ENCODE data around the gene HADHB. TPM values are rescaled to one million over a fixed set of nuclear protein-coding genes. Genes with fewer than 3 reads are reported as not detected.
"Not testable (repeated sequence)": the region's sequence is repeated elsewhere in the genome, so short reads cannot be mapped to it uniquely, and the experiment has no call there.

HADHB gene
- total RNA-seq, 2 experiments from 2014 or later: 70.2 to 73.2 TPM

DNA sequence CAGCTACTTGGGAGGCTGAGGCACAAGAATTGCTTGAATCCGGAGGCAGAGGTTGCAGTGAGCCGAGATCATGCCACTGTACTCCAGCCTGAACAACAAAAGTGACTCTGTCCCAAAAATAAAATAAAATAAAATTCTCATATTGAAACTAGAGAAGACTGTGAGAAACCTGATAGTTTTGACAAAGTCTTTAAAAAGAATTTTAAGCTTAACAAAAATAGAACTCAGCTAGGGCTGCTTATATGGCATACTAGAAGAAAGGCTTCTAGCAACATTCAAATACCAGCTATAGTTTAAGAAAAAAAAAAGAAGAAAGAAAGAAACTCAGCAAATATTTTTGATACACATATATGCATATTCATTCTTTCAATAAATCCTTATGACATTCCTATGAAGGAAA, 13.9 kb upstream of the HADHB start:
- Mint-ChIP-seq H3K27me3 (no peaks in the 10 kb centered on the region), H3K4me1 (no peaks in the 10 kb centered on the region), H3K36me3 (peaks cover 45% of the 10 kb centered on the region), H3K4me3 (no peak overlapping the region), H3K9me3 (peaks cover 2% of the 10 kb centered on the region), H3K27ac (no peak overlapping the region)
- DNase-seq: no peak

GRCh38 chr2:26235089-26235488, 9.7 kb upstream of the HADHB start:
- no peak for DNase-seq
- Mint-ChIP-seq H3K36me3 (peaks cover 11% of the 10 kb centered on the region), H3K4me3 (no peak overlapping the region), H3K27ac (no peak overlapping the region), H3K9me3 (no peaks in the 10 kb centered on the region), H3K27me3 (no peaks in the 10 kb centered on the region), H3K4me1 (peaks cover 10% of the 10 kb centered on the region)

- H3K9me3 Mint-ChIP-seq: no peaks in the 10 kb centered on the region
- H3K27me3 Mint-ChIP-seq: no peaks in the 10 kb centered on the region
- no peak overlapping the region for H3K27ac Mint-ChIP-seq
- H3K36me3 Mint-ChIP-seq: peaks cover 13% of the 10 kb centered on the region
- H3K4me1 Mint-ChIP-seq: peaks cover 29% of the 10 kb centered on the region
- H3K4me3 Mint-ChIP-seq: no peak overlapping the region
- DNase-seq: no peak
Measured at GRCh38 chr2:26237868-26238267, 6.9 kb upstream of the HADHB start.

- H3K36me3 Mint-ChIP-seq: peaks cover 15% of the 10 kb centered on the region
- peaks cover 34% of the 10 kb centered on the region for H3K4me1 Mint-ChIP-seq
- H3K9me3 Mint-ChIP-seq: no peaks in the 10 kb centered on the region
- no peak for DNase-seq
- no peak overlapping the region for H3K4me3 Mint-ChIP-seq
- H3K27me3 Mint-ChIP-seq: no peaks in the 10 kb centered on the region
- H3K27ac Mint-ChIP-seq: no peak overlapping the region
Measured at GRCh38 chr2:26238311-26238958, 6.3 kb upstream of the HADHB start.

DNA sequence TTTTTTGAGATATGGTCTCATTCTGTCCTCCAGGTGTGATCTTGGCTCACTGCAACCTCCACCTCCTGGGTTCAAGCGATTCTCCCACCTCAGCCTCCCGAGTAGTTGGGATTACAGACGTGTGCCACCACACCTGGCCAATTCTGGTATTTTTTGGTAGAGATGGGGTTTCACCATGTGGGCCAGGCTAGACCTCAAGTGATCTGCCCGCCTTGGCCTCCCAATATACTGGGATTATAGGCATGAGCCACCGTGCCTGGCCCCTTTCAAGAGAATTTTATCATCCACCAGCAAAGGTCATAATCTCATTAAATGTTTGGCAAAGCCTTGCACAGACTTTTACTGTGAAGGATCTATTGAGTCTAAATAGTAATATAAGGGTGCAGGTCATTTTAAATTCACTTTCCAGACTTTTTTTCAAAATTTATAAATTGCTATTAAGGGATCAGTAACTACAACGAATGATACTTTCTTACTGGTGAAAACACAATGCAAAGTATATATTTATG, 2.8 kb upstream of the HADHB start:
- H3K36me3 Mint-ChIP-seq: peaks cover 7% of the 10 kb centered on the region
- peaks cover 50% of the 10 kb centered on the region for H3K4me1 Mint-ChIP-seq
- no peaks in the 10 kb centered on the region for H3K27me3 Mint-ChIP-seq
- peak overlapping the region; percentile 56 for H3K4me3 Mint-ChIP-seq
- H3K27ac Mint-ChIP-seq: no peak overlapping the region
- no peaks in the 10 kb centered on the region for H3K9me3 Mint-ChIP-seq
- DNase-seq: no peak

GRCh38 chr2:26243470-26244308, 1.1 kb upstream of the HADHB start:
- Mint-ChIP-seq H3K27ac (peak overlapping the region; percentile 99), H3K36me3 (peaks cover 5% of the 10 kb centered on the region), H3K27me3 (no peaks in the 10 kb centered on the region), H3K9me3 (no peaks in the 10 kb centered on the region), H3K4me1 (peaks cover 55% of the 10 kb centered on the region), H3K4me3 (peak overlapping the region; percentile 96)
- no peak for DNase-seq

GRCh38 chr2:26245231-26245732, 543 bp downstream of the HADHB start:
- Mint-ChIP-seq H3K4me1 (peaks cover 51% of the 10 kb centered on the region), H3K4me3 (peak overlapping the region; percentile 96), H3K27me3 (no peaks in the 10 kb centered on the region), H3K27ac (peak overlapping the region; percentile 99), H3K36me3 (peaks cover 5% of the 10 kb centered on the region), H3K9me3 (no peaks in the 10 kb centered on the region)
- DNase-seq: peak; percentile 57

GRCh38 chr2:26245810-26246209, 1.1 kb downstream of the HADHB start:
- peaks cover 49% of the 10 kb centered on the region for H3K4me1 Mint-ChIP-seq
- peak overlapping the region; percentile 96 for H3K4me3 Mint-ChIP-seq
- no peaks in the 10 kb centered on the region for H3K9me3 Mint-ChIP-seq
- H3K27ac Mint-ChIP-seq: peak overlapping the region; percentile 99
- peaks cover 5% of the 10 kb centered on the region for H3K36me3 Mint-ChIP-seq
- no peaks in the 10 kb centered on the region for H3K27me3 Mint-ChIP-seq
- DNase-seq: no peak

DNA sequence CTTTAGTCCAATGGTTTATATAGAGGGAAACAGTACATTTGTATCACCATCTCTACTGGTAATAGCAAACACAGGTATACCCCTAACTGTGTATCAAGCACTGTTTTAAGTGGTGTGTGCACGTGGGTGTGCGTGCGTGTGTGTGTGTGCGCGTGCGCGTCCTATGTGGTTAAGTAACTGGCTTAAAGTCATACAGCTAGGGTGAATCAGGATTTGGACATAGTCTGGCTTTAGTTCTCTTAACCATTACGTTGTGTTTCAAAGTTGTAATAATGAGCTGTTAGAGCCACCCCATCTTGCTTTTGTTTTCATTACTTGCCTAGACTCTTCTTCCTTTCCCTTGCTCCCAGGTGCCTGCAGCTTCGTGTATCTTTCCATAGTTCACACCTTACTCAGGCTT, 2.1 kb downstream of the HADHB start:
- Mint-ChIP-seq H3K9me3 (no peaks in the 10 kb centered on the region), H3K27me3 (no peaks in the 10 kb centered on the region), H3K4me3 (peak overlapping the region; percentile 53), H3K4me1 (peaks cover 50% of the 10 kb centered on the region), H3K36me3 (peaks cover 5% of the 10 kb centered on the region), H3K27ac (peak overlapping the region; percentile 61)
- DNase-seq: peak; percentile 29

DNA sequence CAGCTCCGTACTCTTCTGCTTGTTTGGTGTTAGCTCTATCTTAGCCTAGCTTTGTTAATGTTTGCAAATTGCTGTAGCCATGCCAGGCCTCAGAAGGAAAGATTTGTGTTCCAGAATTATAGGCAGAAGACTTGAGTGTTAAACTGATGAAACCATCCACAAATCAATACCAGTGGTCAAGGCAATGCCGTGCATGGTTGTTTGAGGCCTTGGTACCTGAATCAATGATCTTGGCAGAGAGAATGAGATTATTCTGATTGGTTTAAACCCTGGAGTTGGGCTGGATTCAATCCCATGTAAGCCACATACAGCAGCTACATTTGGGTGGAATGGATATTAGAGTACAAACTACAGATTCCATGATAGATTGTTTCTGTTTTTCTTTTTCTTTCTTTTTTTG, 4.9 kb downstream of the HADHB start:
- Mint-ChIP-seq H3K4me3 (no peak overlapping the region), H3K9me3 (no peaks in the 10 kb centered on the region), H3K36me3 (no peaks in the 10 kb centered on the region), H3K27ac (no peak overlapping the region), H3K27me3 (no peaks in the 10 kb centered on the region), H3K4me1 (peaks cover 51% of the 10 kb centered on the region)
- no peak for DNase-seq

DNA sequence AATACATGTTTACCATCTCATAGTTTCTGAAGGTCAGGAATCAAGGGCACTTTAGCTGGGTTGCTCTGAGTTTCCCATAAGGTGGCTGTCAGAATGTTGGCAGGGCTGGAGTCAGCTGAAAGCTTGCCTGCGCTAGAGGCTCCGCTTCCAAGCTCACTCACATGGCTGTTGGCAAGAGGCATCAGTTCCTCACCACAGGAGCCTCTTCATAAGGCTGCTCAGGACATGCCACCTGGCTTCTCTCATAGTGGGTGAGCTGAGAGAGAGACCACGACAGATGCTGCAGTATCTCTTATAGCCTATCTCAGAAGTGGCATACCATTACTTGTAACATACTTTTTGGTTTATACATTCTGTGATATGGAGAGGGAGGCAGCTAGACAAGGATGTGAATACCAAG, 7.2 kb downstream of the HADHB start:
- H3K36me3 Mint-ChIP-seq: no peaks in the 10 kb centered on the region
- H3K9me3 Mint-ChIP-seq: no peaks in the 10 kb centered on the region
- H3K27me3 Mint-ChIP-seq: no peaks in the 10 kb centered on the region
- peaks cover 42% of the 10 kb centered on the region for H3K4me1 Mint-ChIP-seq
- no peak for DNase-seq
- no peak overlapping the region for H3K4me3 Mint-ChIP-seq
- H3K27ac Mint-ChIP-seq: no peak overlapping the region

GRCh38 chr2:26255759-26256384, 11.1 kb downstream of the HADHB start:
- Mint-ChIP-seq H3K36me3 (no peaks in the 10 kb centered on the region), H3K27me3 (no peaks in the 10 kb centered on the region)

DNA sequence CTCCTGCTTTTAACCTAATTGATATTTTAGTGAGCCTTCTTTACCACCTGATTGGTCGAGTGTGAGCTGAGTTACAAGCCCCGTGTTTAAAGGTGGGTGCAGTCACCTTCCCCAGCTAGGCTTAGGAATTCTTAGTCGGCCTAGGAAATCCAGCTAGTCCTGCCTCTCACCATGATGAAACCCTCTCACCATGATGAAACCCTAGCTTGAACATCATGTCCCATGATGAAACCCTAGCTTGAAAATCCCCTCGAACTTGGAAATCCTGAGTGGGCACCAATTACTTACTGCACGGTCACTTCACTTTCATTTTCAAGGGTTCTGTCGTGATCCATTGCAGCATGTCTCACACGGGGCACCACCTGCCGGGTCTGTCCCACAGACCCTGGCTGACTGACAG, 14.1 kb downstream of the HADHB start:
- not testable (repeated sequence) for H3K9me3 Mint-ChIP-seq, H3K27ac Mint-ChIP-seq, H3K27me3 Mint-ChIP-seq, DNase-seq, H3K36me3 Mint-ChIP-seq, H3K4me1 Mint-ChIP-seq, H3K4me3 Mint-ChIP-seq

More at GRCh38 chr2:26255759-26256384, 11.1 kb downstream of the HADHB start:
- Mint-ChIP-seq H3K27ac (no peak overlapping the region), H3K4me3 (no peak overlapping the region), H3K4me1 (peaks cover 26% of the 10 kb centered on the region), H3K9me3 (no peaks in the 10 kb centered on the region)
- no peak for DNase-seq

GRCh38 chr2:26268213-26268612, 23.5 kb downstream of the HADHB start:
- Mint-ChIP-seq H3K36me3 (peaks cover 2% of the 10 kb centered on the region), H3K9me3 (no peaks in the 10 kb centered on the region), H3K4me1 (peaks cover 9% of the 10 kb centered on the region), H3K27ac (no peak overlapping the region), H3K27me3 (no peaks in the 10 kb centered on the region), H3K4me3 (no peak overlapping the region)
- DNase-seq: no peak
